ENCODE measurements around the gene SMU1. TPM values are rescaled to one million over a fixed set of nuclear protein-coding genes. Genes with fewer than 3 reads are reported as not detected.

Gene SMU1
- total RNA-seq = 24.7 and 25.1 TPM in 2 replicates

- intact Hi-C loops (cut with micrococcal nuclease) = loop anchor here (1.0 to 5.0 kb wide), 13 partner anchors 32 to 1301 kb away; partner anchors contain the start of genes ACO1, APTX, B4GALT1 and BAG1
Measured at GRCh38 chr9:33076046-33077004, at the start of gene SMU1. Gene SMU1, minus strand, starts transcription at chr9:33076674. Its CDS starts 66 bp downstream, at chr9:33076608.

- intact Hi-C loops (cut with micrococcal nuclease) = no loop called here
Measured at GRCh38 chr9:33125461-33125860, 49.0 kb upstream of the SMU1 start.

- intact Hi-C loops (cut with micrococcal nuclease) = no loop called here
Measured at GRCh38 chr9:33124751-33125381, 48.4 kb upstream of the SMU1 start.

- intact Hi-C loops (cut with micrococcal nuclease) = no loop called here
Measured at GRCh38 chr9:33124046-33124445, 47.6 kb upstream of the SMU1 start.

GRCh38 chr9:33123407-33124031 is 47.0 kb upstream of the SMU1 start:
- intact Hi-C loops (cut with micrococcal nuclease) = no loop called here

GRCh38 chr9:33120620-33121019 is 44.1 kb upstream of the SMU1 start:
- intact Hi-C loops (cut with micrococcal nuclease) = no loop called here

GRCh38 chr9:33117796-33118195 is 41.3 kb upstream of the SMU1 start:
- intact Hi-C loops (cut with micrococcal nuclease) = loop anchor here (2.0 kb wide), 1 partner anchor 49 kb away; the partner anchor contains the start of gene B4GALT1

GRCh38 chr9:33117306-33117705 is 40.8 kb upstream of the SMU1 start:
- intact Hi-C loops (cut with micrococcal nuclease) = loop anchor here (2.0 kb wide), 1 partner anchor 49 kb away; the partner anchor contains the start of gene B4GALT1

GRCh38 chr9:33116860-33117259 is 40.4 kb upstream of the SMU1 start:
- intact Hi-C loops (cut with micrococcal nuclease) = loop anchor here (2.0 kb wide), 1 partner anchor 50 kb away; the partner anchor contains the start of gene B4GALT1

GRCh38 chr9:33114746-33115145 is 38.3 kb upstream of the SMU1 start:
- intact Hi-C loops (cut with micrococcal nuclease) = loop anchor here (2.0 kb wide), 1 partner anchor 20 kb away; no protein-coding TSS in a partner anchor

GRCh38 chr9:33113799-33114547 is 37.5 kb upstream of the SMU1 start:
- intact Hi-C loops (cut with micrococcal nuclease) = loop anchor here (2.0 kb wide), 1 partner anchor 19 kb away; no protein-coding TSS in a partner anchor

GRCh38 chr9:33112094-33112493 is 35.6 kb upstream of the SMU1 start:
- intact Hi-C loops (cut with micrococcal nuclease) = no loop called here

- intact Hi-C loops (cut with micrococcal nuclease) = no loop called here
Measured at GRCh38 chr9:33111631-33112030, 35.2 kb upstream of the SMU1 start.

- intact Hi-C loops (cut with micrococcal nuclease) = no loop called here
Measured at GRCh38 chr9:33110686-33111085, 34.2 kb upstream of the SMU1 start.

GRCh38 chr9:33109850-33110595 is 33.5 kb upstream of the SMU1 start:
- intact Hi-C loops (cut with micrococcal nuclease) = no loop called here

GRCh38 chr9:33109097-33109496 is 32.6 kb upstream of the SMU1 start:
- intact Hi-C loops (cut with micrococcal nuclease) = no loop called here

- intact Hi-C loops (cut with micrococcal nuclease) = no loop called here
Measured at GRCh38 chr9:33108472-33108871, 32.0 kb upstream of the SMU1 start.

GRCh38 chr9:33107762-33108161 is 31.3 kb upstream of the SMU1 start:
- intact Hi-C loops (cut with micrococcal nuclease) = no loop called here

- intact Hi-C loops (cut with micrococcal nuclease) = no loop called here
Measured at GRCh38 chr9:33106827-33107621, 30.6 kb upstream of the SMU1 start.
